ENCODE measurements around the gene EARS2. TPM values are rescaled to one million over a fixed set of nuclear protein-coding genes. Genes with fewer than 3 reads are reported as not detected.

EARS2 gene
- 34.1 and 56.7 TPM in 2 replicates for total RNA-seq (ENCODE audit: low replicate concordance)

GRCh38 chr16:23556881-23557778, at the start of gene EARS2, which contains the start of gene UBFD1:
EARS2 (minus strand) TSS chr16:23557350; CDS start chr16:23557343, 7 bp downstream.
UBFD1 (plus strand) TSS chr16:23557727; CDS start chr16:23557743, 16 bp downstream.

GRCh38 chr16:23595951-23596720, 39.0 kb upstream of the EARS2 start, which contains the start of gene NDUFAB1:
NDUFAB1 (minus strand) TSS chr16:23596316; CDS start chr16:23596290, 26 bp downstream.

GRCh38 chr16:23510164-23510914, 46.8 kb downstream of the EARS2 start, which contains the start of gene GGA2:
GGA2 (minus strand) TSS chr16:23510494; CDS start chr16:23510411, 83 bp downstream.

Other genes starting within 250 kb of the EARS2 start
- gene COG7, start 104.2 kb downstream of the EARS2 start, total RNA-seq (ENCODE audit: low replicate concordance) = 13.8 and 16.8 TPM in 2 replicates
- gene GGA2, start 46.9 kb downstream of the EARS2 start, total RNA-seq (ENCODE audit: low replicate concordance) = 18.8 and 19.3 TPM in 2 replicates
- 35.1 and 97.0 TPM in 2 replicates for gene UBFD1, start 377 bp upstream of the EARS2 start, total RNA-seq (ENCODE audit: low replicate concordance)
- 24.5 and 78.8 TPM in 2 replicates for gene NDUFAB1, start 39.0 kb upstream of the EARS2 start, total RNA-seq (ENCODE audit: low replicate concordance)
- 3.6 and 5.0 TPM in 2 replicates for gene PALB2, start 84.0 kb upstream of the EARS2 start, total RNA-seq (ENCODE audit: low replicate concordance)
- gene DCTN5, start 84.1 kb upstream of the EARS2 start, total RNA-seq (ENCODE audit: low replicate concordance) = 51.1 and 128 TPM in 2 replicates
- 1.3 and 7.0 TPM in 2 replicates for gene PLK1, start 121.5 kb upstream of the EARS2 start, total RNA-seq (ENCODE audit: low replicate concordance)
- gene ERN2, start 155.9 kb upstream of the EARS2 start, total RNA-seq (ENCODE audit: low replicate concordance) = 0.35 TPM in 1 of 2 replicates, not detected in the other
- not detected in 2 replicates for gene CHP2, start 197.7 kb upstream of the EARS2 start, total RNA-seq (ENCODE audit: low replicate concordance)